ENCODE results near the gene STX8. TPM values are rescaled to one million over a fixed set of nuclear protein-coding genes. Genes with fewer than 3 reads are reported as not detected.

STX8 gene
- total RNA-seq, 1 donor from 2014 or later = 57.8 TPM

DNA sequence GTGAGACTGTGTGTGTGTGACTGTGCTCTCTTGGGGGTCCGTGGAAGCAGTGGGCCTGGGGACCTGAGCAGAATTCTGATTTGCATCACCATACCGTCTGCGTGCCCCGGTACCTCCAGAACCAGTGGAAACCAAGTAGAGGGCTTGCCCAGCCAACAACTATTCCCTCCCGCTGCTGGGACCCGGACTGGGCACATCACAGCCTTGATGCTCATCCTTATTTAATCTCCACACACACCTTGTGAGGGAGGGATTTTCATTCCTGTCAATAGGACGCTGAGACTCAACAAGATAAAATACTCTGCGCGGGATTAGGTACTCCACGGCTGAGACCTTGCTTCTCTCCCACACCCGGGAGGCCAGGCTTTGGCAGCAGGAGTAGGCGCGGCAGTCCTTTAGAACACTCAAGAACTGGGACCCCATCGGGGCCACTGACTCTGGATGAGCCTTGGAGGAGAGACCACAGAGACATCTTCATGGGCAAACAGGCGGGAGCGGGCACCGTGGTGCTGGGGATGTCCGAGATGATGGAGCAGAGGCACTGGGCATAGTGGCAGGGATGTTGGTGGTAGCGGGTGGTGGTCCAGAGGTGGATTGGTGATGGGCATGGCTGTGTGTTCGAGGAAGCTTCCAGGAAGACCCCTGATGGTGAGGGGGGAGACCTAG lies 346.3 kb downstream of the STX8 start:
- H3K4me3 ChIP-seq (ENCODE audit: low read depth, low read length) = no peak overlapping the region
- DNase-seq (ENCODE audit: low read depth) = no peak
- TF ChIP-seq, protein P1, sequence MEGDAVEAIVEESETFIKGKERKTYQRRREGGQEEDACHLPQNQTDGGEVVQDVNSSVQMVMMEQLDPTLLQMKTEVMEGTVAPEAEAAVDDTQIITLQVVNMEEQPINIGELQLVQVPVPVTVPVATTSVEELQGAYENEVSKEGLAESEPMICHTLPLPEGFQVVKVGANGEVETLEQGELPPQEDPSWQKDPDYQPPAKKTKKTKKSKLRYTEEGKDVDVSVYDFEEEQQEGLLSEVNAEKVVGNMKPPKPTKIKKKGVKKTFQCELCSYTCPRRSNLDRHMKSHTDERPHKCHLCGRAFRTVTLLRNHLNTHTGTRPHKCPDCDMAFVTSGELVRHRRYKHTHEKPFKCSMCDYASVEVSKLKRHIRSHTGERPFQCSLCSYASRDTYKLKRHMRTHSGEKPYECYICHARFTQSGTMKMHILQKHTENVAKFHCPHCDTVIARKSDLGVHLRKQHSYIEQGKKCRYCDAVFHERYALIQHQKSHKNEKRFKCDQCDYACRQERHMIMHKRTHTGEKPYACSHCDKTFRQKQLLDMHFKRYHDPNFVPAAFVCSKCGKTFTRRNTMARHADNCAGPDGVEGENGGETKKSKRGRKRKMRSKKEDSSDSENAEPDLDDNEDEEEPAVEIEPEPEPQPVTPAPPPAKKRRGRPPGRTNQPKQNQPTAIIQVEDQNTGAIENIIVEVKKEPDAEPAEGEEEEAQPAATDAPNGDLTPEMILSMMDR (conservative IDR thresholded peaks at IDR 0.05; ENCODE audit: low read depth, low read length) = no peak

- DNase-seq (ENCODE audit: low read depth) = no peak
- TF ChIP-seq, protein P1 (conservative IDR thresholded peaks at IDR 0.05; ENCODE audit: low read depth, low read length) = peak; percentile 6
Measured at GRCh38 chr17:9228408-9229159, 347.0 kb downstream of the STX8 start.

DNA sequence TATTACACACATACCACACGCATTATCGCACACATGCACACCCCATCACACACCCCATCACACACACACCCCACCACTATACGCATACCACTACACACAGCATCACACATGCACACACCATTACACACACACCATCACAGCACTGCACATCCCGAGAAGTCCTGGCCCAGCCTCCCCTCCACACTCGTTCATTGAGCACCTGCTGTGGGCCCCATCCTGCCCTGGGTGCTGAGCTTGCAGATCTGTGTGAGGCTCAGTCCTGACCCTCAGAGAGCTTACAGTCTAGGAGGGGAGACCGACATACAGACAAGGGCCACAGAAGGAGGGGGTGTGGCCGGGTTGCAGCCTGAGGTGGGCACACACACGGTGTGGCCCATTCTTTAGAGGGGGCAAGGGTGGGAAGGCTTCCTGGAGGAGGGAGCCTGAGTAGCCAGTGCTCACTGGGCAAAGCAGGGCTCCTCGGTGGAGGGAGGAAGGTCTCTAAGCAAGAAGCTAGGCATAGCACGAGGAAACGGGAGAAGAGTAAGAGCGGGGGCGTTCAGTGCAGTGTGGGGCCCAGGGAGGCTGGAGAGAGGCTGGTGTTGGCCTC lies 347.7 kb downstream of the STX8 start:
- TF ChIP-seq, protein P1 (conservative IDR thresholded peaks at IDR 0.05; ENCODE audit: low read depth, low read length) = no peak
- H3K4me3 ChIP-seq (ENCODE audit: low read depth, low read length) = no peak overlapping the region
- DNase-seq (ENCODE audit: low read depth) = no peak

More at GRCh38 chr17:9228408-9229159, 347.0 kb downstream of the STX8 start:
- H3K4me3 ChIP-seq (ENCODE audit: low read depth, low read length) = no peak overlapping the region

GRCh38 chr17:9226794-9227135 lies 348.9 kb downstream of the STX8 start:
- TF ChIP-seq, protein P1 (conservative IDR thresholded peaks at IDR 0.05; ENCODE audit: low read depth, low read length) = no peak
- no peak for DNase-seq (ENCODE audit: low read depth)
- no peak overlapping the region for H3K4me3 ChIP-seq (ENCODE audit: low read depth, low read length)

DNA sequence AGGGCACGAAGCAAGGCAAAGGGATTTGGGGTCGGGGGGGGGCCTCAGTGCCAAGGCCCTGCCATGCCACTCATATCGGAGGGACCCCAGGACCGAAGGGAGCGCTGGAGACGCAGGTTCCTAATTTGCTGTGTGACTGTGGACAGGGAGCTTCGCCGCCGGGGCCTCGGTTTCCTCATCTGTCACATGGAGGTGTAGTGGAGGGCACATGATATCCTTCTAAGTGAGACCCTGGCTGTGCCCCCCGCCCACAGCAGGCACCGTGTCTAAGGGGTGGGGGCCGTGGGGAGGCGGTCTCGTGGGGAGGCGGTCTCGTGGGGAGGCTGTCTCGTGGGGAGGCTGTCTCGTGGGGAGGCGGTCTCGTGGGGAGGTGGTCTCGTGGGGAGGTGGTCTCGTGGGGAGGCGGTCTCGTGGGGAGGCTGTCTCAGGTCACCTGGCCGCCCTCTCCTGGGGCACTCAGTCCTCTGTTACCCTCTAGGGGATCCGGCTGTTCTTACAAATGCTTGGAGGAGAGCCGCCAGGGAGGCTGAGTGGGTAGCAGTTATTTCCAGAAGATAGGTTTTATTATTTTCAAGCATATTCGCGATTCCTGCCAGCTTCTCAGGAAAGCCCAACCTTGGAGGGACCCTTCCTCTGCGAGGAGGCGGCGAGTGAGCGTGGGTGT lies 349.4 kb downstream of the STX8 start:
- no peak overlapping the region for H3K4me3 ChIP-seq (ENCODE audit: low read depth, low read length)
- TF ChIP-seq, protein P1 (conservative IDR thresholded peaks at IDR 0.05; ENCODE audit: low read depth, low read length) = no peak
- DNase-seq (ENCODE audit: low read depth) = no peak

DNA sequence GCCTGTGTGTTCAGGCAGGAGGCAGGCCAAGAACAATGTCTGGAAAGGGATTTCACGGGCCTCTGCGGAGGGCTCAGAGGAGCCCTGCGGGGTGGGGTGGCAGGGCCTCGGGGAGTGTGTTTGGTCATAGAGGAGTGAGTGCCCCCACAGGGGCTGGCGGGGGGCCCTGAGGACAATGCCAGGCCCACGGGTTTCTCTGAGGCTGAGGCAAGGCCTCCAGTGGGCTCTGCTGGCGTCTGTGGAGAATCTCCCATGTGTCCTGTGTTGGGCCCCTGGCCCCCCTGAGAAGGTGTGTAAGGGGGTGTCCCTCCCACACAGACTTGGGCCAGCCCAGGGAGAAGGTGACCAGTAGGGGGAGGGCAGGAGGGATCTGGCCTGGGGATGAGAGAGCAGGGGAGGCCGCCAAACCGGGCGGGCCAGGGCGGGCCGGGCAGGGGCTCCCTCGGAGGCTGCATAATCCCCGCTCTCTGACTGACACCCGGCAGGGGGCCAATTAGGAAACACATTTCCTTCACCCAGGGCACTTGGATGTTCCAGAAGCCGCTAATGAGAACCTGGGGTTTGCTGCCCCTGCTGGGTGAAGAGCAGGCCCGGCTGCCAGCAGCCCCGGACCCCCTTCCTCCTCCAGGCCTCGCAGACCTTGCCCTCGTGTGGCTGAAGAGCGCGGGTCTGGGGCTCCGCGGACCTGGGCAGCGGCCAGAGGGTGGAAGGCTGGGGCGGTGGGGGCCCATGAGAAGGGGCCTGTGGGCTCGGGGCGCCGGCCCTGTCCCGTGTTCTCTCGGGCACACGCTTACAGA lies 350.1 kb downstream of the STX8 start:
- no peak for DNase-seq (ENCODE audit: low read depth)
- TF ChIP-seq, protein P1 (conservative IDR thresholded peaks at IDR 0.05; ENCODE audit: low read depth, low read length) = no peak
- no peak overlapping the region for H3K4me3 ChIP-seq (ENCODE audit: low read depth, low read length)

All from epithelial cell of proximal tubule (primary cell).